ENCODE data around the gene EIF4E1B.

DNA sequence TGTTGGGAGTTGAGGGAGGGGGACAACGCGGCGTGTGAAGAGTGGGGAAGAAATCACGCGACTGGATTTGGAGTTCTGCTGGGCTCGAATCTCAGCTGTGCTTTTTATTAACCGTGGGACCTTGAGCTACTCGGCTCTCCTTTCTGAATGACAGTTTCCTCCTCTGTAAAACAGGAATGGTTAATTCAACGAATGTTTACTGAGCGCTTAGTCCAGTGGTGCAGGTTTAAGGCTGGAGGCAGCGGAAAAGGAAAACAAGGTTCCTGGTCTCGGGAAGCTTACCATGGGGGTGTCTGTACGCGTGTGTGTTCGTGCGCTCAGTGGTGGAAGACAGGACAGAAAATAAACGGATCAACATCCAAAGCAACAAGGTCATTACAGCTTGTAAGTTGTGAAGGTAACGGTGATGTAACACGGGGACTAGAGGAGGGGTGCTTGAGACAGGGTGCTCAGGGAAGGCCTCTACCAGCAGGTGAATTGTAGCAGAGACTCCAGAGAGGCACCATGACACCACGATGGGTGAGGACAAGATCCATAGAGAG, 277 bp downstream of the EIF4E1B start:
- TF ChIP-seq, protein P1, sequence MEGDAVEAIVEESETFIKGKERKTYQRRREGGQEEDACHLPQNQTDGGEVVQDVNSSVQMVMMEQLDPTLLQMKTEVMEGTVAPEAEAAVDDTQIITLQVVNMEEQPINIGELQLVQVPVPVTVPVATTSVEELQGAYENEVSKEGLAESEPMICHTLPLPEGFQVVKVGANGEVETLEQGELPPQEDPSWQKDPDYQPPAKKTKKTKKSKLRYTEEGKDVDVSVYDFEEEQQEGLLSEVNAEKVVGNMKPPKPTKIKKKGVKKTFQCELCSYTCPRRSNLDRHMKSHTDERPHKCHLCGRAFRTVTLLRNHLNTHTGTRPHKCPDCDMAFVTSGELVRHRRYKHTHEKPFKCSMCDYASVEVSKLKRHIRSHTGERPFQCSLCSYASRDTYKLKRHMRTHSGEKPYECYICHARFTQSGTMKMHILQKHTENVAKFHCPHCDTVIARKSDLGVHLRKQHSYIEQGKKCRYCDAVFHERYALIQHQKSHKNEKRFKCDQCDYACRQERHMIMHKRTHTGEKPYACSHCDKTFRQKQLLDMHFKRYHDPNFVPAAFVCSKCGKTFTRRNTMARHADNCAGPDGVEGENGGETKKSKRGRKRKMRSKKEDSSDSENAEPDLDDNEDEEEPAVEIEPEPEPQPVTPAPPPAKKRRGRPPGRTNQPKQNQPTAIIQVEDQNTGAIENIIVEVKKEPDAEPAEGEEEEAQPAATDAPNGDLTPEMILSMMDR (IDR thresholded peaks at IDR 0.05 in 4 of 5, conservative IDR thresholded peaks at IDR 0.05 in 1 of 5) = no peak
- TF ChIP-seq POLR2A (IDR thresholded peaks at IDR 0.05) = peak in 1 of 2 donors; percentile 1
